ENCODE data around the gene WFDC6. TPM values are rescaled to one million over a fixed set of nuclear protein-coding genes. Genes with fewer than 3 reads are reported as not detected.

Gene WFDC6
- total RNA-seq, 1 experiment from 2014 or later = not detected

DNA sequence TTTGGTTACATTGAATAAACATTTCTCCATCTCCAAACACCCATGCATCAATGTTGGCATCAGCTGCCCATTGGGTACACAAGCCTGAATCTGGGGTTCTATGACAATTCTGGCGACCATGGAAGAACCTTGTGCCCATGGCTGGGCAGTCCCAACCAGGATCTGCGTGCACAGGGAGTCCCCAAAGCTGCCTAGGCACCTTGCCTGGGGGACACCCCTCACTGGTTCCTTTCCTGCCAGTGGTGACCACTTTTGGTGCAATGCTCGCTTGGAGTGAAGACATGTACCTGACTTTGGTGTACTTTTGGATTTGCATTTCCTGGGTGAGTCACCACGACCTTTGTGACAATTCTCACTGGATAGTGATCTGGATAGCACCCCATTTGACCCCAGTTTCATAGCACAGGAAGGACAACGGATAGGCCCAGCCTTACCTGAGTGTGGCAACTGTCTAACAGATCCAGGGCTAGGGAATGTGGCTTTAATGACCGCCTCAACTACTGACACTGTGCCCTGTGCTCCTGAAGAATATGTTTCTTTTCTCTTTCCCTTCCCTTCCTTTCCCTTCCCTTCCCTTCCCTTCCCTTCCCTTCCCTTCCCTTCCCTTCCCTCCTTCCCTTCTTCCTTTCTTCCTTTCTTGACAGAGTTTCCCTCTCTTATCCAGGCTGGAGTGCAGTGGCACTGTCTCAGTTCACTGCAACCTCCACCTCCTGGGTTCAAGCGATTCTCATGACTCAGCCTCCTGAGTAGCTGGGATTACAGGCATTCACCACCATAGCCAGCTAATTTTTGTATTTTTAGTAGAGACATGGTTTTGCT, 31.0 kb downstream of the WFDC6 start:
- Histone ChIP-seq H2AFZ (no peak overlapping the region), H3K79me2 (ENCODE audit: low read depth) (no peaks in the 10 kb centered on the region), H3K4me3 (peak overlapping the region; percentile 7; the same call in 1 of the 2 replicates), H3K27ac (peak overlapping the region; percentile 95), H3K9me2 (ENCODE audit: insufficient read depth) (no peaks in the 10 kb centered on the region), H3K9me3 (ENCODE audit: insufficient read depth, low read depth) (0 out of 2 replicates have a peak, but pooled peaks cover 3% of the 10 kb centered on the region), H3F3A (ENCODE audit: insufficient read depth, low read depth) (peaks cover 27% of the 10 kb centered on the region), H3K36me3 (ENCODE audit: low read depth) (no peaks in the 10 kb centered on the region), H4K20me1 (ENCODE audit: insufficient read depth) (no peaks in the 10 kb centered on the region), H3K4me1 (replicated peaks; ENCODE audit: insufficient read depth) (peaks cover 45% of the 10 kb centered on the region), H3K4me2 (peak overlapping the region; percentile 61), H3K27me3 (ENCODE audit: insufficient read depth, low read depth) (no peaks in the 10 kb centered on the region)
- no TSS peak for BruUV-seq (replicated peaks)
- intact Hi-C loops (cut with micrococcal nuclease; ENCODE audit: unreplicated experiment) = loop anchor here (1.0 kb wide), 1 partner anchor 10 kb away; no protein-coding TSS in a partner anchor
- ChIA-PET POLR2A (ENCODE audit: unreplicated experiment) (interaction anchor here (0.6 kb wide), 1 partner anchor 19 kb away, joined by 13 read pairs; no protein-coding TSS in a partner anchor), CTCF (interaction anchor here (0.7 kb wide), 1 partner anchor 263 kb away, joined by 26 read pairs; no protein-coding TSS in a partner anchor)
- TF ChIP-seq EZH2 (IDR thresholded peaks at IDR 0.05; ENCODE audit: low read depth) = no peak
- TF ChIP-seq, protein P1, sequence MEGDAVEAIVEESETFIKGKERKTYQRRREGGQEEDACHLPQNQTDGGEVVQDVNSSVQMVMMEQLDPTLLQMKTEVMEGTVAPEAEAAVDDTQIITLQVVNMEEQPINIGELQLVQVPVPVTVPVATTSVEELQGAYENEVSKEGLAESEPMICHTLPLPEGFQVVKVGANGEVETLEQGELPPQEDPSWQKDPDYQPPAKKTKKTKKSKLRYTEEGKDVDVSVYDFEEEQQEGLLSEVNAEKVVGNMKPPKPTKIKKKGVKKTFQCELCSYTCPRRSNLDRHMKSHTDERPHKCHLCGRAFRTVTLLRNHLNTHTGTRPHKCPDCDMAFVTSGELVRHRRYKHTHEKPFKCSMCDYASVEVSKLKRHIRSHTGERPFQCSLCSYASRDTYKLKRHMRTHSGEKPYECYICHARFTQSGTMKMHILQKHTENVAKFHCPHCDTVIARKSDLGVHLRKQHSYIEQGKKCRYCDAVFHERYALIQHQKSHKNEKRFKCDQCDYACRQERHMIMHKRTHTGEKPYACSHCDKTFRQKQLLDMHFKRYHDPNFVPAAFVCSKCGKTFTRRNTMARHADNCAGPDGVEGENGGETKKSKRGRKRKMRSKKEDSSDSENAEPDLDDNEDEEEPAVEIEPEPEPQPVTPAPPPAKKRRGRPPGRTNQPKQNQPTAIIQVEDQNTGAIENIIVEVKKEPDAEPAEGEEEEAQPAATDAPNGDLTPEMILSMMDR (conservative IDR thresholded peaks at IDR 0.05) = no peak
- peak; percentile 61 to 96 for DNase-seq

DNA sequence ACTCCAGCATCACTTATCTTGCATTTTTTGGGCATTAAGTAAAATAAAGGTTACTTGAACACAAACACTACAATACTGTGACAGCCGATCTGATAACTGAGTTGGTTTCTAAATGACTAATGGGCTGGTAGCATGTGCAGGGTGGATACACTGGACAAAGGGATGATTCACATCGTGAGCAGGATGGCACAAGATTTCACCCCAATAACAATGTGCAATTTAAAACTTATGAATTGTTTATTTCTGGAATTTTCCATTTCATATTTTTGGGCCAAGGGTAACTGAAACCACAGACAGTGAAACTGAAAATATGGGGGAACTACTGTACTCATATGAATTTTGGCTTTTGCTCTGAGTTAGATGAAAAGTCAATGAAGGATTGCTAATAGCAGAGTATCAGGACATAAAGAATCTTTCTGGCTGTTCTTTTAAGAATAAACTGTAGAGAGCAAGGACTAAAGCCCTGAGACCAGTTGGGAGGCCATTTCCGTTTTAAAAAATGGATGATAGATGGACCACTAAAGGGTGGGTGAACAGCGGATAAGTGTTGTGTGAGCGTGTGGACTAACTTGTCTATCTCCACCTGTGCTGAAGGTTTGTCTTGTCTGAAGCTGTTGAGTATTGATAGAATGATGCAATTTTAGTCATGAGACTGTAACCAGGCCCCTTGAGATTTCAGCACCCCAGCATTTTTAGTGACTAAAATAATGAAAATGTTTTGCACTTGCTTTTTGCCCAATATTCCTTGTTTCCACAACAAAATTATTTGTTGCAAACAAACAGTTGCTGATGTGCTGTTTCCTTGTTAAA, 32.1 kb downstream of the WFDC6 start:
- Histone ChIP-seq H3K4me2 (peak overlapping the region; percentile 61), H3K27me3 (ENCODE audit: insufficient read depth, low read depth) (no peaks in the 10 kb centered on the region), H3K79me2 (ENCODE audit: low read depth) (no peaks in the 10 kb centered on the region), H3K9me3 (ENCODE audit: insufficient read depth, low read depth) (0 out of 2 replicates have a peak, but pooled peaks cover 3% of the 10 kb centered on the region), H3K27ac (peak overlapping the region; percentile 95), H3K4me1 (replicated peaks; ENCODE audit: insufficient read depth) (peaks cover 45% of the 10 kb centered on the region), H3K4me3 (peak overlapping the region; percentile 7; the same call in 1 of the 2 replicates), H2AFZ (no peak overlapping the region), H3K36me3 (ENCODE audit: low read depth) (no peaks in the 10 kb centered on the region), H3F3A (ENCODE audit: insufficient read depth, low read depth) (peaks cover 27% of the 10 kb centered on the region), H3K9me2 (ENCODE audit: insufficient read depth) (no peaks in the 10 kb centered on the region), H4K20me1 (ENCODE audit: insufficient read depth) (no peaks in the 10 kb centered on the region)
- DNase-seq = peak in 1 of 2 experiments; percentile 86
- ChIA-PET POLR2A (ENCODE audit: unreplicated experiment) (no interaction called here), CTCF (no interaction called here)
- no TSS peak for BruUV-seq (replicated peaks)
- no peak for TF ChIP-seq EZH2 (IDR thresholded peaks at IDR 0.05; ENCODE audit: low read depth)
- TF ChIP-seq, protein P1 (conservative IDR thresholded peaks at IDR 0.05) = no peak
- intact Hi-C loops (cut with micrococcal nuclease; ENCODE audit: unreplicated experiment) = loop anchor here (1.0 kb wide), 1 partner anchor 18 kb away; no protein-coding TSS in a partner anchor

DNA sequence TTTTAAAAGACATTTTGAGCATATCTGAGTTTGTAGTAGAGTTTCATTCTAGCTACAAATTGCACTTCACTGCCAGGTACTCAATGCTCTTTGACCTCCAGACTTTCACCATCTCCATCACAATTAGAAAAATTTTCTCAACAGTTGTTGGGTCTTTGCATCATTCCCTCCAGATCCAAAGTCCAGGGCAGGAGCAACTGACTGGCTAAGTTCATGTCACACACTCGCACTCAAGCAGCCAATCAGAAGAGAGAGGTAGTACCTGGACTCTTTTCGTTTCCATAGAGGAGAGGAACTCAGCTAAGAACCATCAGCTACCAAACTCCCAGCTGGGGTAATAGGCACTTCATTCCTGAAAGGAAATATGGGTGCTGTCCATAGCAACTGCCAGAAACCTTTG, 32.9 kb downstream of the WFDC6 start:
- Histone ChIP-seq H3K4me1 (replicated peaks; ENCODE audit: insufficient read depth) (peaks cover 45% of the 10 kb centered on the region), H2AFZ (no peak overlapping the region), H3K4me2 (peak overlapping the region; percentile 9; the same call in 1 of the 2 replicates), H3F3A (ENCODE audit: insufficient read depth, low read depth) (peaks cover 27% of the 10 kb centered on the region), H3K9me2 (ENCODE audit: insufficient read depth) (no peaks in the 10 kb centered on the region), H4K20me1 (ENCODE audit: insufficient read depth) (no peaks in the 10 kb centered on the region), H3K27ac (peak overlapping the region; percentile 95), H3K9me3 (ENCODE audit: insufficient read depth, low read depth) (0 out of 2 replicates have a peak, but pooled peaks cover 3% of the 10 kb centered on the region), H3K4me3 (no peak overlapping the region), H3K36me3 (ENCODE audit: low read depth) (no peaks in the 10 kb centered on the region), H3K79me2 (ENCODE audit: low read depth) (no peaks in the 10 kb centered on the region), H3K27me3 (ENCODE audit: insufficient read depth, low read depth) (no peaks in the 10 kb centered on the region)
- ChIA-PET CTCF (no interaction called here), POLR2A (ENCODE audit: unreplicated experiment) (interaction anchor here (0.6 kb wide), 1 partner anchor 399 kb away, joined by 3 read pairs; no protein-coding TSS in a partner anchor)
- intact Hi-C loops (cut with micrococcal nuclease; ENCODE audit: unreplicated experiment) = no loop called here
- TF ChIP-seq, protein P1 (conservative IDR thresholded peaks at IDR 0.05) = no peak
- no peak for TF ChIP-seq EZH2 (IDR thresholded peaks at IDR 0.05; ENCODE audit: low read depth)
- no TSS peak for BruUV-seq (replicated peaks)
- no peak for DNase-seq
